Measurements from ENCODE around the gene IQCM.

IQCM gene

DNA sequence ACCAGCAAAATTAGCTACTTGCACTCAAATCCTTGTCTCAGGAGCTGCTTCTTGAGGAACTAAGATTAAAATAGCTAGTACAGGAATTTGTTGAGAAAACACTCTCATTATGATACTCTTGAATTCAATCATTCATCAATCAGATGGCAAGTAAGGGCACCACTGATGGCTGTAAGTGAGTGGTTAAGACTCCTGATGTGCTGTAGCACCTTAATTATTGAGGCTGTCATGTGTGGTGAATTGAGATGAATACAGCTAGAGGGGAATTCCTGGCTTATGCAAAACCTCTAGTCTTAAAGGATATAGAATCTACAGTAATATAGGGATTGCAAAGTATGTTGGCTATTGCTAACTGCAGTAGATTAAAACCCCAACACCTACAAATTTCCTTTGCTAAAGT is 509.1 kb downstream of the IQCM start:
- TF ChIP-seq, protein P1, sequence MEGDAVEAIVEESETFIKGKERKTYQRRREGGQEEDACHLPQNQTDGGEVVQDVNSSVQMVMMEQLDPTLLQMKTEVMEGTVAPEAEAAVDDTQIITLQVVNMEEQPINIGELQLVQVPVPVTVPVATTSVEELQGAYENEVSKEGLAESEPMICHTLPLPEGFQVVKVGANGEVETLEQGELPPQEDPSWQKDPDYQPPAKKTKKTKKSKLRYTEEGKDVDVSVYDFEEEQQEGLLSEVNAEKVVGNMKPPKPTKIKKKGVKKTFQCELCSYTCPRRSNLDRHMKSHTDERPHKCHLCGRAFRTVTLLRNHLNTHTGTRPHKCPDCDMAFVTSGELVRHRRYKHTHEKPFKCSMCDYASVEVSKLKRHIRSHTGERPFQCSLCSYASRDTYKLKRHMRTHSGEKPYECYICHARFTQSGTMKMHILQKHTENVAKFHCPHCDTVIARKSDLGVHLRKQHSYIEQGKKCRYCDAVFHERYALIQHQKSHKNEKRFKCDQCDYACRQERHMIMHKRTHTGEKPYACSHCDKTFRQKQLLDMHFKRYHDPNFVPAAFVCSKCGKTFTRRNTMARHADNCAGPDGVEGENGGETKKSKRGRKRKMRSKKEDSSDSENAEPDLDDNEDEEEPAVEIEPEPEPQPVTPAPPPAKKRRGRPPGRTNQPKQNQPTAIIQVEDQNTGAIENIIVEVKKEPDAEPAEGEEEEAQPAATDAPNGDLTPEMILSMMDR (conservative IDR thresholded peaks at IDR 0.05; ENCODE audit: low read length): no peak
- H3K4me3 ChIP-seq (ENCODE audit: low read length): no peak overlapping the region
- DNase-seq (ENCODE audit: low read depth): no peak

Data from AG10803 (cell line).